ENCODE results near the gene ASIC3.

ASIC3 gene

GRCh38 chr7:151091988-151092387 is 43.7 kb downstream of the ASIC3 start:
- Mint-ChIP-seq H3K36me3 (peaks cover 0 to 8% of the 10 kb centered on the region in 2 donors), H3K9me3 (no peaks in the 10 kb centered on the region), H3K27ac (no peak overlapping the region), H3K4me1 (peaks cover 14 to 24% of the 10 kb centered on the region in 2 donors), H3K27me3 (peaks cover 12 to 53% of the 10 kb centered on the region in 2 donors), H3K4me3 (no peak overlapping the region)
- no peak for DNase-seq
- ATAC-seq (replicated peaks) = no peak

- peaks cover 0 to 8% of the 10 kb centered on the region in 2 donors for H3K36me3 Mint-ChIP-seq
- peaks cover 12 to 44% of the 10 kb centered on the region in 2 donors for H3K27me3 Mint-ChIP-seq
- ATAC-seq (replicated peaks) (no peak), DNase-seq (no peak)
- H3K4me3 Mint-ChIP-seq = no peak overlapping the region
- no peak overlapping the region for H3K27ac Mint-ChIP-seq
- peaks cover 8 to 10% of the 10 kb centered on the region in 2 donors for H3K4me1 Mint-ChIP-seq
- no peaks in the 10 kb centered on the region for H3K9me3 Mint-ChIP-seq
These were observed 45.4 kb downstream of the ASIC3 start for GRCh38 chr7:151093748-151094147.

- Mint-ChIP-seq H3K9me3 (no peaks in the 10 kb centered on the region), H3K36me3 (peaks cover 0 to 7% of the 10 kb centered on the region in 2 donors), H3K27ac (no peak overlapping the region), H3K4me3 (no peak overlapping the region), H3K27me3 (peaks cover 3 to 35% of the 10 kb centered on the region in 2 donors), H3K4me1 (peaks cover 0 to 2% of the 10 kb centered on the region in 2 donors)
- no peak for DNase-seq
- ATAC-seq (replicated peaks) = no peak
These were observed 46.3 kb downstream of the ASIC3 start for GRCh38 chr7:151094675-151095074.

GRCh38 chr7:151095123-151095797 is 46.9 kb downstream of the ASIC3 start:
- H3K4me1 Mint-ChIP-seq = no peaks in the 10 kb centered on the region
- ATAC-seq (replicated peaks) = no peak
- peaks cover 0 to 29% of the 10 kb centered on the region in 2 donors for H3K27me3 Mint-ChIP-seq
- no peak overlapping the region for H3K4me3 Mint-ChIP-seq
- no peaks in the 10 kb centered on the region for H3K9me3 Mint-ChIP-seq
- no peak for DNase-seq
- no peak overlapping the region for H3K27ac Mint-ChIP-seq
- peaks cover 0 to 4% of the 10 kb centered on the region in 2 donors for H3K36me3 Mint-ChIP-seq

GRCh38 chr7:151095828-151096475 is 47.6 kb downstream of the ASIC3 start:
- ATAC-seq (replicated peaks) (no peak), DNase-seq (no peak)
- Mint-ChIP-seq H3K4me3 (no peak overlapping the region), H3K4me1 (no peaks in the 10 kb centered on the region), H3K9me3 (no peaks in the 10 kb centered on the region), H3K36me3 (peaks cover 0 to 4% of the 10 kb centered on the region in 2 donors), H3K27ac (no peak overlapping the region), H3K27me3 (peaks cover 0 to 23% of the 10 kb centered on the region in 2 donors)

GRCh38 chr7:151099486-151100211 is 51.3 kb downstream of the ASIC3 start:
- DNase-seq (no peak), ATAC-seq (replicated peaks) (no peak)
- Mint-ChIP-seq H3K27me3 (peaks cover 12% of the 10 kb centered on the region in 2 donors), H3K27ac (no peak overlapping the region), H3K4me1 (no peaks in the 10 kb centered on the region), H3K36me3 (no peaks in the 10 kb centered on the region), H3K9me3 (no peaks in the 10 kb centered on the region), H3K4me3 (no peak overlapping the region)

- Mint-ChIP-seq H3K9me3 (no peaks in the 10 kb centered on the region), H3K4me3 (no peak overlapping the region), H3K36me3 (no peaks in the 10 kb centered on the region), H3K27ac (no peak overlapping the region), H3K4me1 (no peaks in the 10 kb centered on the region), H3K27me3 (peaks cover 11 to 18% of the 10 kb centered on the region in 2 donors)
- no peak for ATAC-seq (replicated peaks)
- no peak for DNase-seq
These were observed 52.6 kb downstream of the ASIC3 start for GRCh38 chr7:151100921-151101320.

- H3K27ac Mint-ChIP-seq = no peak overlapping the region
- peaks cover 11 to 18% of the 10 kb centered on the region in 2 donors for H3K27me3 Mint-ChIP-seq
- no peak for ATAC-seq (replicated peaks)
- DNase-seq = no peak
- no peaks in the 10 kb centered on the region for H3K9me3 Mint-ChIP-seq
- no peaks in the 10 kb centered on the region for H3K4me1 Mint-ChIP-seq
- H3K36me3 Mint-ChIP-seq = no peaks in the 10 kb centered on the region
- H3K4me3 Mint-ChIP-seq = no peak overlapping the region
These were observed 53.5 kb downstream of the ASIC3 start for GRCh38 chr7:151101621-151102396.

Data from stimulated activated naive B cell treated with anti-CD40 and anti-IgM and Interleukin-4, amounts not matched to agents 10 μg/mL and 1 μg/mL and 100 μg/mL, for 72 hours (primary cell).